Gastrocnemius medialis (tissue), 4 donors: ENCODE measurements around the gene POLN. TPM values are rescaled to one million over a fixed set of nuclear protein-coding genes. Genes with fewer than 3 reads are reported as not detected.
"Not testable (repeated sequence)": the region's sequence is repeated elsewhere in the genome, so short reads cannot be mapped to it uniquely, and the experiment has no call there.

Experiments used
- ATAC-seq, 2 donors: fragments of 150-250 bp; one replicate each; pipeline ENCODE4 v1.9.1; 2016
- DNase-seq, 2 donors: peaks; one replicate each; pipeline ENCODE4 v3.0.0-alpha.2; 2019
- H3K27ac ChIP-seq, 4 donors: fragments of 200-600 bp; sonication (generic); 1 replicate in 1 of 4; 2 replicates in 3 of 4; pipeline ENCODE4 v1.5.1; 2016 to 2018; ENCODE audit warnings: mild to moderate bottlenecking in 2 of 4, moderate library complexity in 1 of 4
- H3K27me3 ChIP-seq, 3 donors: fragments of 200-600 bp; sonication (generic) in 2 of 3; 1 replicate in 1 of 3; 2 replicates in 2 of 3; pipeline versions ENCODE4 v1.5.1 to v1.6.0; 2016 to 2019; ENCODE audit warnings: mild to moderate bottlenecking in 1 of 3, moderate library complexity in 1 of 3
- H3K36me3 ChIP-seq, 2 donors: fragments of 200-600 bp; sonication (generic) in 1 of 2; one replicate each; pipeline ENCODE4 v1.5.1; 2017 to 2018
- H3K4me1 ChIP-seq, 2 donors: fragments of 200-600 bp; sonication (generic) in 1 of 2; one replicate each; pipeline ENCODE4 v1.5.1; 2016 to 2017; ENCODE audit warnings: mild to moderate bottlenecking in 2 of 2
- H3K4me3 ChIP-seq, 4 donors: fragments of 200-600 bp; sonication (generic) in 3 of 4; 1 replicate in 1 of 4; 2 replicates in 3 of 4; pipeline ENCODE4 v1.5.1; 2016 to 2019; ENCODE audit warnings: mild to moderate bottlenecking in 2 of 4
- H3K9me3 ChIP-seq, 3 donors: fragments of 200-600 bp; sonication (generic) in 2 of 3; 1 replicate in 1 of 3; 2 replicates in 2 of 3; pipeline ENCODE4 v1.5.1; 2016 to 2019
- CTCF ChIP-seq, 5 experiments: fragments of 450-650 bp in 3 of 5; fragments of 200-600 bp in 2 of 5; sonication (generic) in 2 of 5; IDR thresholded peaks in 4 of 5; conservative IDR thresholded peaks in 1 of 5; 1 replicate in 4 of 5; 2 replicates in 1 of 5; pipeline ENCODE4 v1.5.1; 2016 to 2019; ENCODE audit warnings: antibody characterized with exemption in 5 of 5, mild to moderate bottlenecking in 3 of 5, moderate library complexity in 3 of 5
- POLR2A ChIP-seq, 2 donors: fragments of 450-650 bp; IDR thresholded peaks; one replicate each; pipeline ENCODE4 v1.6.1; 2017; ENCODE audit warnings: antibody characterized with exemption in 2 of 2, mild to moderate bottlenecking in 2 of 2, moderate library complexity in 2 of 2
- in situ Hi-C, 4 donors: fragments of 200-750 bp; cut with MboI; loops; one replicate each; pipeline versions ENCODE4 v1.15.0 to v1.8.0; 2017; ENCODE audit warnings: low sequenced_read_pairs in 4 of 4
- intact Hi-C: fragments of 100-400 bp; cut with DNase I; formaldehyde crosslinking; loops from one replicate; pipeline ENCODE4 v1.15.1; 2023; ENCODE audit warnings: low total_unique reads
- total RNA-seq, 4 donors: library from RNA; depleted of rRNA; stranded (reverse); fragments of >200 nt; gene quantifications; one replicate each; pipeline versions ENCODE4 v1.1.0 to v1.2.3, GENCODE V29; 2016

The POLN gene
- total RNA-seq, 4 donors from 2014 or later = 0.71 to 2.0 (median 0.86) TPM; not detected in 1

GRCh38 chr4:2217726-2218125 is 24.2 kb downstream of the POLN start:
- no peak for TF ChIP-seq POLR2A (IDR thresholded peaks at IDR 0.05)
- TF ChIP-seq CTCF (IDR thresholded peaks at IDR 0.05 in 4 of 5, conservative IDR thresholded peaks at IDR 0.05 in 1 of 5) = no peak
- H3K4me3 ChIP-seq = no peak overlapping the region
- DNase-seq (no peak), ATAC-seq (no peak)
- intact Hi-C loops = no loop called here
- H3K27me3 ChIP-seq = no peaks in the 10 kb centered on the region
- no peak overlapping the region for H3K27ac ChIP-seq
- H3K9me3 ChIP-seq = no peaks in the 10 kb centered on the region
- H3K4me1 ChIP-seq = peaks cover 0 to 13% of the 10 kb centered on the region in 2 donors
- in situ Hi-C loops = loop anchor here in 2 of 4 donors (10.0 to 25.0 kb wide), 3 partner anchors 227 to 770 kb away; partner anchors contain the start of gene RNF4 (in 1 of the 2)
- no peaks in the 10 kb centered on the region for H3K36me3 ChIP-seq

- Histone ChIP-seq H3K9me3 (no peaks in the 10 kb centered on the region), H3K27me3 (no peaks in the 10 kb centered on the region), H3K4me3 (no peak overlapping the region), H3K27ac (no peak overlapping the region), H3K36me3 (peaks cover 0 to 2% of the 10 kb centered on the region in 2 donors), H3K4me1 (no peaks in the 10 kb centered on the region)
- no peak for TF ChIP-seq POLR2A (IDR thresholded peaks at IDR 0.05)
- TF ChIP-seq CTCF (IDR thresholded peaks at IDR 0.05 in 4 of 5, conservative IDR thresholded peaks at IDR 0.05 in 1 of 5) = no peak
- in situ Hi-C loops = loop anchor here in 2 of 4 donors (10.0 to 25.0 kb wide), 3 partner anchors 232 to 774 kb away; partner anchors contain the start of gene RNF4 (in 1 of the 2)
- intact Hi-C loops = no loop called here
- DNase-seq = no peak
- ATAC-seq = no peak
Measured at GRCh38 chr4:2212831-2213230, 29.1 kb downstream of the POLN start.

DNA sequence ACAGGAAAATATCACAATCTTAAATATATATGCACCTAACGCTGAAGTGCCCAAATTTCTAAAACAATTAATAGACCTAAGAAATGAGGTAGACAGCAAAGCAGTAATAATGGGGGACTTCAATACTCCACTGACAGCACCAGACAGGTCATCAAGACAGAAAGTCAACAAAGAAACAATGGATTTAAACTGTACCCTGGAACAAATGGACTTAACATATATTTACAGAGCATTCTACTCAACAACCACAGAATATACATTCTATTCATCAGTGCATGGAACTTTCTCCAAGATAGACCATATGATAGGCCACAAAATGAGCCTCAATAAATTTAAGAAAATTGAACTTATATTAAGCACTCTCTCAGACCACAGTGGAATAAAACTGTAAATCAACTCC is 39.1 kb downstream of the POLN start:
- H3K27me3 ChIP-seq, H3K4me3 ChIP-seq, intact Hi-C loops, ATAC-seq, H3K36me3 ChIP-seq, H3K4me1 ChIP-seq, DNase-seq, H3K9me3 ChIP-seq, H3K27ac ChIP-seq: not testable (repeated sequence)
- in situ Hi-C loops = loop anchor here in 2 of 4 donors (25.0 kb wide), 2 partner anchors 260 to 785 kb away; partner anchors contain the start of gene RNF4 (in 1 of the 2)

DNA sequence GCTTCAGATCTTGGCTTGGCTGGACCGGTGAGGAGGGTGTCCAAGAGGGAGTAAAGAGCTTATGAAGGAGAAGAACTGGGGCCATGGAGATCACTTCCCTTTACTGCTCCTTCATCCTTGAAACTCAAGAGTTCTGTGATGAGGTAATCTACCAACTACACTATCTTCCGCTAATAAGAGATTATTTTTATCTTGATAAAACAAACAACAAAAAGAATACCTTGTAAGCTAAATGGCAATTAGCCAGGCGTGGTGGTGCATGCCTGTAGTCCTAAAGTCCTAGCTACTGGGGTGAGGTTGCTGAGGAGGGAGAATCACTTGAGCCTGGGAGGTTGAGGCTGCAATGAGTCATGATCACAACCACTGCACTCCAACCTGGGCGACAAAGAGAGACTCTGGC is 47.4 kb downstream of the POLN start:
- ATAC-seq = no peak
- Histone ChIP-seq H3K27ac (no peak overlapping the region), H3K4me1 (no peaks in the 10 kb centered on the region), H3K27me3 (no peaks in the 10 kb centered on the region), H3K4me3 (no peak overlapping the region), H3K9me3 (no peaks in the 10 kb centered on the region), H3K36me3 (no peaks in the 10 kb centered on the region)
- no peak for TF ChIP-seq CTCF (IDR thresholded peaks at IDR 0.05 in 4 of 5, conservative IDR thresholded peaks at IDR 0.05 in 1 of 5)
- no peak for TF ChIP-seq POLR2A (IDR thresholded peaks at IDR 0.05)
- in situ Hi-C loops = no loop called here
- intact Hi-C loops = no loop called here
- no peak for DNase-seq

GRCh38 chr4:2193326-2193725 is 48.6 kb downstream of the POLN start:
- Histone ChIP-seq H3K4me1 (no peaks in the 10 kb centered on the region), H3K27me3 (no peaks in the 10 kb centered on the region), H3K4me3 (no peak overlapping the region), H3K27ac (no peak overlapping the region), H3K36me3 (no peaks in the 10 kb centered on the region), H3K9me3 (no peaks in the 10 kb centered on the region)
- TF ChIP-seq CTCF (IDR thresholded peaks at IDR 0.05 in 4 of 5, conservative IDR thresholded peaks at IDR 0.05 in 1 of 5) = no peak
- intact Hi-C loops (no loop called here), in situ Hi-C loops (no loop called here)
- ATAC-seq = no peak
- no peak for DNase-seq
